ENCODE results near the gene EGFR.

EGFR gene

GRCh38 chr7:55234408-55234807 lies 215.6 kb downstream of the EGFR start:
- Histone ChIP-seq H3K9me3 (ENCODE audit: control insufficient read depth, insufficient read depth, low read length) (no peaks in the 10 kb centered on the region), H3K27ac (ENCODE audit: low read depth, low read length) (no peak overlapping the region), H3K27me3 (ENCODE audit: control insufficient read depth, insufficient read depth, low read length) (no peaks in the 10 kb centered on the region), H3K4me1 (ENCODE audit: control insufficient read depth, insufficient read depth, low read length) (peaks cover 12% of the 10 kb centered on the region), H3K9ac (ENCODE audit: low read depth, low read length) (no peak overlapping the region), H3K4me3 (ENCODE audit: low read depth, low read length) (no peak overlapping the region), H3K36me3 (ENCODE audit: control insufficient read depth, insufficient read depth, low read length) (no peaks in the 10 kb centered on the region)

GRCh38 chr7:55235115-55235514 lies 216.3 kb downstream of the EGFR start:
- Histone ChIP-seq H3K9me3 (ENCODE audit: control insufficient read depth, insufficient read depth, low read length) (no peaks in the 10 kb centered on the region), H3K27ac (ENCODE audit: low read depth, low read length) (no peak overlapping the region), H3K27me3 (ENCODE audit: control insufficient read depth, insufficient read depth, low read length) (no peaks in the 10 kb centered on the region), H3K36me3 (ENCODE audit: control insufficient read depth, insufficient read depth, low read length) (no peaks in the 10 kb centered on the region), H3K9ac (ENCODE audit: low read depth, low read length) (no peak overlapping the region), H3K4me1 (ENCODE audit: control insufficient read depth, insufficient read depth, low read length) (peaks cover 12% of the 10 kb centered on the region), H3K4me3 (ENCODE audit: low read depth, low read length) (no peak overlapping the region)

- Histone ChIP-seq H3K4me1 (ENCODE audit: control insufficient read depth, insufficient read depth, low read length) (peaks cover 12% of the 10 kb centered on the region), H3K27ac (ENCODE audit: low read depth, low read length) (no peak overlapping the region), H3K36me3 (ENCODE audit: control insufficient read depth, insufficient read depth, low read length) (no peaks in the 10 kb centered on the region), H3K9me3 (ENCODE audit: control insufficient read depth, insufficient read depth, low read length) (no peaks in the 10 kb centered on the region), H3K4me3 (ENCODE audit: low read depth, low read length) (no peak overlapping the region), H3K9ac (ENCODE audit: low read depth, low read length) (no peak overlapping the region), H3K27me3 (ENCODE audit: control insufficient read depth, insufficient read depth, low read length) (no peaks in the 10 kb centered on the region)
Observed at GRCh38 chr7:55235801-55236200, 217.0 kb downstream of the EGFR start.

- Histone ChIP-seq H3K27me3 (ENCODE audit: control insufficient read depth, insufficient read depth, low read length) (no peaks in the 10 kb centered on the region), H3K9me3 (ENCODE audit: control insufficient read depth, insufficient read depth, low read length) (no peaks in the 10 kb centered on the region), H3K4me1 (ENCODE audit: control insufficient read depth, insufficient read depth, low read length) (peaks cover 12% of the 10 kb centered on the region), H3K36me3 (ENCODE audit: control insufficient read depth, insufficient read depth, low read length) (no peaks in the 10 kb centered on the region), H3K4me3 (ENCODE audit: low read depth, low read length) (no peak overlapping the region), H3K9ac (ENCODE audit: low read depth, low read length) (no peak overlapping the region), H3K27ac (ENCODE audit: low read depth, low read length) (no peak overlapping the region)
Observed at GRCh38 chr7:55236476-55236875, 217.7 kb downstream of the EGFR start.

GRCh38 chr7:55237156-55237893 lies 218.5 kb downstream of the EGFR start:
- no peak overlapping the region for H3K27ac ChIP-seq (ENCODE audit: low read depth, low read length)
- H3K4me1 ChIP-seq (ENCODE audit: control insufficient read depth, insufficient read depth, low read length), result peaks cover 12% of the 10 kb centered on the region
- H3K36me3 ChIP-seq (ENCODE audit: control insufficient read depth, insufficient read depth, low read length), result no peaks in the 10 kb centered on the region
- no peak overlapping the region for H3K9ac ChIP-seq (ENCODE audit: low read depth, low read length)
- no peaks in the 10 kb centered on the region for H3K27me3 ChIP-seq (ENCODE audit: control insufficient read depth, insufficient read depth, low read length)
- H3K4me3 ChIP-seq (ENCODE audit: low read depth, low read length), result no peak overlapping the region
- H3K9me3 ChIP-seq (ENCODE audit: control insufficient read depth, insufficient read depth, low read length), result no peaks in the 10 kb centered on the region

GRCh38 chr7:55239406-55239805 lies 220.6 kb downstream of the EGFR start:
- no peaks in the 10 kb centered on the region for H3K36me3 ChIP-seq (ENCODE audit: control insufficient read depth, insufficient read depth, low read length)
- H3K9me3 ChIP-seq (ENCODE audit: control insufficient read depth, insufficient read depth, low read length), result no peaks in the 10 kb centered on the region
- no peak overlapping the region for H3K27ac ChIP-seq (ENCODE audit: low read depth, low read length)
- no peaks in the 10 kb centered on the region for H3K27me3 ChIP-seq (ENCODE audit: control insufficient read depth, insufficient read depth, low read length)
- H3K4me3 ChIP-seq (ENCODE audit: low read depth, low read length), result no peak overlapping the region
- H3K4me1 ChIP-seq (ENCODE audit: control insufficient read depth, insufficient read depth, low read length), result peaks cover 12% of the 10 kb centered on the region
- H3K9ac ChIP-seq (ENCODE audit: low read depth, low read length), result no peak overlapping the region

- Histone ChIP-seq H3K36me3 (ENCODE audit: control insufficient read depth, insufficient read depth, low read length) (no peaks in the 10 kb centered on the region), H3K27ac (ENCODE audit: low read depth, low read length) (no peak overlapping the region), H3K9me3 (ENCODE audit: control insufficient read depth, insufficient read depth, low read length) (no peaks in the 10 kb centered on the region), H3K4me3 (ENCODE audit: low read depth, low read length) (no peak overlapping the region), H3K4me1 (ENCODE audit: control insufficient read depth, insufficient read depth, low read length) (peaks cover 12% of the 10 kb centered on the region), H3K27me3 (ENCODE audit: control insufficient read depth, insufficient read depth, low read length) (no peaks in the 10 kb centered on the region), H3K9ac (ENCODE audit: low read depth, low read length) (no peak overlapping the region)
Observed at GRCh38 chr7:55240418-55241142, 221.8 kb downstream of the EGFR start.

GRCh38 chr7:55241958-55242357 lies 223.1 kb downstream of the EGFR start:
- H3K4me1 ChIP-seq (ENCODE audit: control insufficient read depth, insufficient read depth, low read length), result peaks cover 8% of the 10 kb centered on the region
- no peak overlapping the region for H3K9ac ChIP-seq (ENCODE audit: low read depth, low read length)
- H3K4me3 ChIP-seq (ENCODE audit: low read depth, low read length), result no peak overlapping the region
- H3K9me3 ChIP-seq (ENCODE audit: control insufficient read depth, insufficient read depth, low read length), result no peaks in the 10 kb centered on the region
- H3K27me3 ChIP-seq (ENCODE audit: control insufficient read depth, insufficient read depth, low read length), result no peaks in the 10 kb centered on the region
- no peaks in the 10 kb centered on the region for H3K36me3 ChIP-seq (ENCODE audit: control insufficient read depth, insufficient read depth, low read length)
- H3K27ac ChIP-seq (ENCODE audit: low read depth, low read length), result no peak overlapping the region

GRCh38 chr7:55242613-55243012 lies 223.8 kb downstream of the EGFR start:
- Histone ChIP-seq H3K4me3 (ENCODE audit: low read depth, low read length) (no peak overlapping the region), H3K4me1 (ENCODE audit: control insufficient read depth, insufficient read depth, low read length) (0 out of 2 replicates have a peak, but pooled peaks cover 2% of the 10 kb centered on the region), H3K9ac (ENCODE audit: low read depth, low read length) (no peak overlapping the region), H3K27ac (ENCODE audit: low read depth, low read length) (no peak overlapping the region), H3K9me3 (ENCODE audit: control insufficient read depth, insufficient read depth, low read length) (no peaks in the 10 kb centered on the region), H3K27me3 (ENCODE audit: control insufficient read depth, insufficient read depth, low read length) (no peaks in the 10 kb centered on the region), H3K36me3 (ENCODE audit: control insufficient read depth, insufficient read depth, low read length) (no peaks in the 10 kb centered on the region)

GRCh38 chr7:55244006-55244745 lies 225.4 kb downstream of the EGFR start:
- H3K9me3 ChIP-seq (ENCODE audit: control insufficient read depth, insufficient read depth, low read length), result no peaks in the 10 kb centered on the region
- no peaks in the 10 kb centered on the region for H3K36me3 ChIP-seq (ENCODE audit: control insufficient read depth, insufficient read depth, low read length)
- no peak overlapping the region for H3K4me3 ChIP-seq (ENCODE audit: low read depth, low read length)
- H3K9ac ChIP-seq (ENCODE audit: low read depth, low read length), result no peak overlapping the region
- no peak overlapping the region for H3K27ac ChIP-seq (ENCODE audit: low read depth, low read length)
- H3K27me3 ChIP-seq (ENCODE audit: control insufficient read depth, insufficient read depth, low read length), result no peaks in the 10 kb centered on the region
- no peaks in the 10 kb centered on the region for H3K4me1 ChIP-seq (ENCODE audit: control insufficient read depth, insufficient read depth, low read length)

- Histone ChIP-seq H3K27ac (ENCODE audit: low read depth, low read length) (no peak overlapping the region), H3K4me3 (ENCODE audit: low read depth, low read length) (no peak overlapping the region), H3K9ac (ENCODE audit: low read depth, low read length) (no peak overlapping the region), H3K27me3 (ENCODE audit: control insufficient read depth, insufficient read depth, low read length) (no peaks in the 10 kb centered on the region), H3K36me3 (ENCODE audit: control insufficient read depth, insufficient read depth, low read length) (no peaks in the 10 kb centered on the region), H3K9me3 (ENCODE audit: control insufficient read depth, insufficient read depth, low read length) (no peaks in the 10 kb centered on the region), H3K4me1 (ENCODE audit: control insufficient read depth, insufficient read depth, low read length) (no peaks in the 10 kb centered on the region)
Observed at GRCh38 chr7:55245271-55245723, 226.5 kb downstream of the EGFR start.
